GM21737 (cell line): ENCODE measurements around the gene MVP.
"Not testable (repeated sequence)": the region's sequence is repeated elsewhere in the genome, so short reads cannot be mapped to it uniquely, and the experiment has no call there.

ENCODE experiments used
- ATAC-seq: cut with Tn5 transposase; IDR thresholded peaks from one replicate; pipeline ENCODE4 v1.9.1; 2021; ENCODE audit warnings: mild to moderate bottlenecking, moderate library complexity; ENCODE audit not compliant: unreplicated experiment

MVP gene

DNA sequence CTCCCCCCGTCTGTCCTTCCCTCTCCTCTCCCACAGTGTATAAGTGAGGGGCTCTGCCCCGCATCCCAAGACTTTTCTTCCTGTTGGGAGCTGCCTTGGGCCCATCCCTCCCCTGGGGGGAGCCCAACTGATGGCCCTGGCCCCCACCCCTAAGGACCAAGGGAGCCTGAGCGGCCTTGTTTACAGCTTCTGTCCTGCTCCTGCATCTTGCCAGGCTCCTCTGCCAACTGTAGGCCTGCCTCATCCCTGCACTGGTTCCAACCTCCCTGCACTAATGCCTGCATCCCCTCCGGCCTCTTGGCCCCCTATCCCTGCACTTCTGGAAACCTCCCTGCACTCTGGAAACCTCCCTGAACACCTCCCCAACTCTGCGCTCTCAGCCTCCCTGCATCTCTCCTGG is 5.7 kb upstream of the MVP start:
- no peak for ATAC-seq

DNA sequence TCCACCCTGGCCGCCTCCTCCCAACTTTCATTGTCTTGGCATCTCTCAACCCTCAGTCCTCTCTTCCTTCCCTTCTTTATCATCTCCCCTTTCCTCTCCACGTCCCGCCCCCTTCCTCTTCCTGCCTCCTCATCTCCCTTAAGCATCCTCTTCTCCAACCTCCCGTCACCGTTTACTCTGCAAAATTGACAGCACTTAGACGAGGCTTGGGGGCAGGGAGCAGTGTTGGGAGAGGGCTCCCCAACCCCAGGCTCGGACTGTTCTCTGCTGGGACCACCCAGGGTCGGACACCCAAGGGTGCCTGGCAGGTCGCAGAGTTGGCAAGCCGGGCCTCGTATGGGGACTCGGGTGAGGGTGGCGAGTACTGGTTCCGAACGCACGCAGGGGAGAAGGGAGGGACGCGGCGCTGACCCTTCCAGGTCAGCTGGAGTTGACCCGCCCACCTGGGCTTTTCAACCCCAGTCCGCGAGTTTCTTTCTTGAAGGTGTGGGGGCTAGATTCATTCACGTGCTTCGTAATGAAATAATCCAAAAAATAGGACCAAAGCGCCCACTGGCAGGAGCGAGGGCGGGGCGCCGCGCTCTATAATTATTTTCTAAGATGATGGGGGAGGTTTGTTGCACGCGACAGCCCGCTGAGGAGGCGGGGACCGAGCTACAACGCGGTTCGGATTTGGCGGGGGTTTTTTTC is 5.1 kb upstream of the MVP start:
- no peak for ATAC-seq

DNA sequence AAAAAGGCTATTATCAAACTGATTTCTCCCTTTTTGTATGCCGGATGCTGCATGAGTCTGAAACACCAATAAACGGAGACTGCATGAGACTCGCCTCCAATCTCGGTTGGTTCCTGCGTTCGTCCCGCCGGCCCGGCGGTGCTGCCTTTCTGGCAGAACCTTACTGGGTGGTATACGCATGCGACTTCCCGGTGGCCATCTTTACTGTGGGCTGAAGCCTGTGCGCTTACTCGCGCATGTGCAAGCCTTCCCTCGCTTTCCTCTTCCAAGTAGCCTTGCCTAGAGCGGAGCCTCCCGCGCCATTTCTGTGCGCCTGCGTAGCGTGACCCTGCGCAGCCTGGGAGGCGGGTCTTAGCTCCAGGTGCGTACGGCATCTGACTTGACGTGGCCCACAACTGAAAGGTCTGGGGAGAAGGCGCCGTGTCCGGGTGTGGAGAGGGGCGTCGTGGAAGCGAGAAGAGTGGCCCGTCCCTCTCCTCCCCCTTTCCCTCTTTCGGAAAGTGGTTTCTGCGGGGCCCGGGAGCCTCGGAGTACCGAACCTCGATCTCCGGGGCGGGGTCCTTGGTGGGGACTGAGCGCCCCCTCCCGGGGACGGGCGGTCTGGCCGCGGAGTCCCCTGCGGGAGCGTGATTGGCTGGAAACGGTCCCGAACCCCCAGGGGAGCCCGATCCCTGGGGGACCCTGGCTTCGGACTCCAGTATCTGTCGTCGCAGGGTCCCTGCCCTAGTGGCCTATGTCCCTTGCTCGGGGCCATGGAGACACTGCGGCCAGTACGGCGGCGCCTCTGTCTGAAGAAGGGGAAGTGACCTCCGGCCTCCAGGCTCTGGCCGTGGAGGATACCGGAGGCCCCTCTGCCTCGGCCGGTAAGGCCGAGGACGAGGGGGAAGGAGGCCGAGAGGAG is 4.2 kb upstream of the MVP start, which contains the start of gene PAGR1:
Gene PAGR1 (plus strand): TSS at position 360 of the 901 bp plus-strand sequence. CDS start 374 bp downstream, at position 734.
- peak; percentile 46 for ATAC-seq

GRCh38 chr16:29816694-29817441 is 3.4 kb upstream of the MVP start:
- ATAC-seq, result peak; percentile 11

DNA sequence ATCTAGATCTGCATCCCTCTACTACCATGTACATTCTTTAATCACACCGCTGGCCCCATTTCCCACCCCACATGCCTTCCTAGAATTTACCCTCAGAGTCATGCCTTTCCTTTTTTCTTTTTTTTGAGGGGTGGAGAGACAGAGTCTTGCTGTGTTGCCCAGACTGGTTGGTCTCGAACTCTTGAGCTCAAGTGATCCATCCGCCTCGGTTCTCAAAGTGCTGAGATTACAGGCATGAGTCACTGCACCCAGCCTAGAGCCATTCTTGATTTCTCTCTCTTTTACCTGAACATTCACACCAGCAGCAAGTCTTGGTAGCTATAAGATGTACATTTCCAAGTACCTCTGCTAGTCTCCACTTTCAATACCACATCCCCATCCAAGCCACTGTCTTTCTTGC is 2.2 kb upstream of the MVP start:
- ATAC-seq, result no peak

- no peak for ATAC-seq
Measured at GRCh38 chr16:29819506-29819905, 756 bp upstream of the MVP start.

- ATAC-seq, result peak; percentile 43
Measured at GRCh38 chr16:29820730-29821642, 724 bp downstream of the MVP start.

- no peak for ATAC-seq
Measured at GRCh38 chr16:29821643-29822115, 1.4 kb downstream of the MVP start.

- ATAC-seq, result no peak
Measured at GRCh38 chr16:29824589-29825144, 4.4 kb downstream of the MVP start.

- no peak for ATAC-seq
Measured at GRCh38 chr16:29825145-29826044, 5.1 kb downstream of the MVP start.

DNA sequence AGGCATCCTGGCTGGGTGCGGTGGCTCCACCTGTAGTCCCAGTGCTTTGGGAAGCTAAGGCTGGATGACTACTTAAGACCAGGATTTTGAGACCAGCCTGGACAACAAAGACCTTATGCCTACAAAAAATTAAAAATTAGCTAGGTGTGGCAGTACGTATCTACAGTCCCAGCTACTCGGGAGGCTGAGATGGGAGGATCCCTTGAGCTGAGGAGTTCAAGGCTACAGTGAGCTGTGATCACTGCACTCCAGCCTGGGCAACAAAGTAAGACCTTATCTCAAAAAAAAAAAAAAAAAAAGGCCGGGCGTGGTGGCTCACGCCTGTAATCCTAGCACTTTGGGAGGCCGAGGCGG is 6.1 kb downstream of the MVP start:
- ATAC-seq, result no peak

GRCh38 chr16:29830774-29831173 is 10.5 kb downstream of the MVP start:
- no peak for ATAC-seq

DNA sequence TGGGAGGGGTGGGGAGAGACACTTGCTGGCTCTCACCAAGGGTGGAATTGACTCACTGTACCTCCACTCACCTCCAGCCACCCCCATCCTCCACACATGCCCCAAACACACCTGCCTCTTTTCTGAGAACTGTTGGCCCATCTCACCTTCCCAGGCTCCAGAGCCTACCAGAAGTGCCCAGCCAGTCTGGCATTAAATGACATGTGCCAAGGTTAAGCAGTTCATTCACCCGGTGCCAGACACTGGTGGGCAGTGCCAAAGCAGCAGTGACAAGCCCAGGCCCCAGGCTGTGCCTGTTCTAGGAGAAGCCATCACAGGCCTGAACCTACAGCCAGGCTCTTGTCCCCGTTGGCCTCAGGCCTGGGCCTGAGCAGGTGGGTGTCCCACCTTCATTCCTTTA is 11.2 kb downstream of the MVP start:
- ATAC-seq, result no peak

GRCh38 chr16:29833219-29833618 is 13.0 kb downstream of the MVP start:
- ATAC-seq, result not testable (repeated sequence)

DNA sequence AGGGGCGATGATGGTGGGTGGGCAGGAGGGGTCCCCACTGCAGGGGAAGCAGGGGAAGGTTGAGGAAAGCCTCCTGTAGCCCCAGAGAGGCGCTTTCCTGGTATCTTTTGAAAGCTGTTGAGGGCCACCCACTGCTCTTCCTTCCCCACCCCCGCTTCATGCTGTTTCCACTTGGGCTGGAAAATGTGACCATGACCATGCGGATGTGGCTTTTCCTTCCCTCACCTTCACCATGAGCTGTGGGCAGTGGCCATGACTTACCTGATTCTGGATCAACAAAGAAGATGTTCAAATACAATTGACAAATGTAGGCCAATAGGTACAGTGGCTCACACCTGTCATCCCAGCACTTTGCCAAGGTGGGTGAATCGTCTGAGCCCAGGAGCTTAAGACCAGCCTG is 13.8 kb downstream of the MVP start:
- ATAC-seq, result no peak

GRCh38 chr16:29835926-29836325 is 15.7 kb downstream of the MVP start:
- ATAC-seq, result no peak

- ATAC-seq, result no peak
Measured at GRCh38 chr16:29836623-29837022, 16.4 kb downstream of the MVP start.

GRCh38 chr16:29837841-29838240 is 17.6 kb downstream of the MVP start:
- ATAC-seq, result no peak

DNA sequence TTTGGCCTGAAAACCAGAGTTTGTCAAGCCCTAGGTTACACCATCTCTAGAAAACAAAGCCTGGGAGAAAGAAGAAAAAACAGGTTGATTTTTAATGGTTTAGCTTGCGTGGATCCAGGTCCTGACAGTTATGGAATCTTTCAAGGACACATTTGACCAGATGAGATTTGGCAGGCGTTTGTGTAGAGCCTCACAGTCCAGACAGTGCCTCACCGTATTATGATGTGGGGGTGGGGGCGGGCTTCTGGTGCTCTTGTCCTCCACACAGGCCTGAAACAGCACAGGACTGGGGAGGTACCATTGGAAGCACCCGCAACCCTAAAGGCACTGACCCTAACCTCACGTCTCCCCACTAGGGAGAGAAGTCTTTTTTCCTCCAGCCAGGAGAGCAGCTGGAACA is 19.6 kb downstream of the MVP start:
- ATAC-seq, result no peak
